HEK293 (cell line): Measurements from ENCODE around the gene APBB2.

Experiments used
- CTCF ChIP-seq: fragments of 450-650 bp; formaldehyde crosslinking; IDR thresholded peaks from 2 replicates; pipeline ENCODE4 v1.5.1; 2016; ENCODE audit warnings: missing biosample characterization, missing genetic modification characterization
- PRDM1 ChIP-seq: fragments of 450-650 bp; formaldehyde crosslinking; IDR thresholded peaks from 2 replicates; pipeline ENCODE4; 2016; ENCODE audit warnings: missing biosample characterization, missing genetic modification characterization
- REPIN1 ChIP-seq: fragments of 450-650 bp; formaldehyde crosslinking; IDR thresholded peaks from 2 replicates; pipeline ENCODE4 v1.5.1; 2017; ENCODE audit warnings: missing biosample characterization, missing genetic modification characterization, low read depth
- ZNF558 ChIP-seq: fragments of 450-650 bp; formaldehyde crosslinking; IDR thresholded peaks from 2 replicates; pipeline ENCODE4 v1.5.1; 2016; ENCODE audit warnings: missing biosample characterization, missing genetic modification characterization
- ZSCAN30 ChIP-seq: fragments of 450-650 bp; IDR thresholded peaks from 2 replicates; pipeline ENCODE4 v1.5.1; 2018; ENCODE audit warnings: missing biosample characterization, mild to moderate bottlenecking, missing genetic modification characterization, moderate library complexity
- TF ChIP-seq, protein P1 (sequence below): fragments of 450-650 bp; formaldehyde crosslinking; IDR thresholded peaks from 2 replicates; pipeline ENCODE4 v1.5.1; 2016; ENCODE audit warnings: missing biosample characterization, missing genetic modification characterization
- TF ChIP-seq, protein P2 (sequence below): fragments of 450-650 bp; formaldehyde crosslinking; IDR thresholded peaks from 2 replicates; pipeline ENCODE4 v1.5.1; 2016; ENCODE audit warnings: missing biosample characterization, missing genetic modification characterization

GRCh38 chr4:40890764-40891163, 323.6 kb downstream of the APBB2 start:
- TF ChIP-seq REPIN1 (tag by site-specific recombination) (no peak), CTCF (no peak), ZNF558 (tag by site-specific recombination) (no peak), PRDM1 (no peak), ZSCAN30 (tag by site-specific recombination) (no peak)
- TF ChIP-seq, protein P1, sequence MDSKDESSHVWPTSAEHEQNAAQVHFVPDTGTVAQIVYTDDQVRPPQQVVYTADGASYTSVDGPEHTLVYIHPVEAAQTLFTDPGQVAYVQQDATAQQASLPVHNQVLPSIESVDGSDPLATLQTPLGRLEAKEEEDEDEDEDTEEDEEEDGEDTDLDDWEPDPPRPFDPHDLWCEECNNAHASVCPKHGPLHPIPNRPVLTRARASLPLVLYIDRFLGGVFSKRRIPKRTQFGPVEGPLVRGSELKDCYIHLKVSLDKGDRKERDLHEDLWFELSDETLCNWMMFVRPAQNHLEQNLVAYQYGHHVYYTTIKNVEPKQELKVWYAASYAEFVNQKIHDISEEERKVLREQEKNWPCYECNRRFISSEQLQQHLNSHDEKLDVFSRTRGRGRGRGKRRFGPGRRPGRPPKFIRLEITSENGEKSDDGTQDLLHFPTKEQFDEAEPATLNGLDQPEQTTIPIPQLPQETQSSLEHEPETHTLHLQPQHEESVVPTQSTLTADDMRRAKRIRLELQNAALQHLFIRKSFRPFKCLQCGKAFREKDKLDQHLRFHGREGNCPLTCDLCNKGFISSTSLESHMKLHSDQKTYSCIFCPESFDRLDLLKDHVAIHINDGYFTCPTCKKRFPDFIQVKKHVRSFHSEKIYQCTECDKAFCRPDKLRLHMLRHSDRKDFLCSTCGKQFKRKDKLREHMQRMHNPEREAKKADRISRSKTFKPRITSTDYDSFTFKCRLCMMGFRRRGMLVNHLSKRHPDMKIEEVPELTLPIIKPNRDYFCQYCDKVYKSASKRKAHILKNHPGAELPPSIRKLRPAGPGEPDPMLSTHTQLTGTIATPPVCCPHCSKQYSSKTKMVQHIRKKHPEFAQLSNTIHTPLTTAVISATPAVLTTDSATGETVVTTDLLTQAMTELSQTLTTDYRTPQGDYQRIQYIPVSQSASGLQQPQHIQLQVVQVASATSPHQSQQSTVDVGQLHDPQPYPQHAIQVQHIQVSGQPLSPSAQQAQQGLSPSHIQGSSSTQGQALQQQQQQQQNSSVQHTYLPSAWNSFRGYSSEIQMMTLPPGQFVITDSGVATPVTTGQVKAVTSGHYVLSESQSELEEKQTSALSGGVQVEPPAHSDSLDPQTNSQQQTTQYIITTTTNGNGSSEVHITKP (tag by site-specific recombination), result no peak
- TF ChIP-seq, protein P2, sequence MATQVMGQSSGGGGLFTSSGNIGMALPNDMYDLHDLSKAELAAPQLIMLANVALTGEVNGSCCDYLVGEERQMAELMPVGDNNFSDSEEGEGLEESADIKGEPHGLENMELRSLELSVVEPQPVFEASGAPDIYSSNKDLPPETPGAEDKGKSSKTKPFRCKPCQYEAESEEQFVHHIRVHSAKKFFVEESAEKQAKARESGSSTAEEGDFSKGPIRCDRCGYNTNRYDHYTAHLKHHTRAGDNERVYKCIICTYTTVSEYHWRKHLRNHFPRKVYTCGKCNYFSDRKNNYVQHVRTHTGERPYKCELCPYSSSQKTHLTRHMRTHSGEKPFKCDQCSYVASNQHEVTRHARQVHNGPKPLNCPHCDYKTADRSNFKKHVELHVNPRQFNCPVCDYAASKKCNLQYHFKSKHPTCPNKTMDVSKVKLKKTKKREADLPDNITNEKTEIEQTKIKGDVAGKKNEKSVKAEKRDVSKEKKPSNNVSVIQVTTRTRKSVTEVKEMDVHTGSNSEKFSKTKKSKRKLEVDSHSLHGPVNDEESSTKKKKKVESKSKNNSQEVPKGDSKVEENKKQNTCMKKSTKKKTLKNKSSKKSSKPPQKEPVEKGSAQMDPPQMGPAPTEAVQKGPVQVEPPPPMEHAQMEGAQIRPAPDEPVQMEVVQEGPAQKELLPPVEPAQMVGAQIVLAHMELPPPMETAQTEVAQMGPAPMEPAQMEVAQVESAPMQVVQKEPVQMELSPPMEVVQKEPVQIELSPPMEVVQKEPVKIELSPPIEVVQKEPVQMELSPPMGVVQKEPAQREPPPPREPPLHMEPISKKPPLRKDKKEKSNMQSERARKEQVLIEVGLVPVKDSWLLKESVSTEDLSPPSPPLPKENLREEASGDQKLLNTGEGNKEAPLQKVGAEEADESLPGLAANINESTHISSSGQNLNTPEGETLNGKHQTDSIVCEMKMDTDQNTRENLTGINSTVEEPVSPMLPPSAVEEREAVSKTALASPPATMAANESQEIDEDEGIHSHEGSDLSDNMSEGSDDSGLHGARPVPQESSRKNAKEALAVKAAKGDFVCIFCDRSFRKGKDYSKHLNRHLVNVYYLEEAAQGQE (tag by site-specific recombination), result no peak
